Measurements from ENCODE around the gene GNE. TPM values are rescaled to one million over a fixed set of nuclear protein-coding genes. Genes with fewer than 3 reads are reported as not detected.
"Not testable (repeated sequence)": the region's sequence is repeated elsewhere in the genome, so short reads cannot be mapped to it uniquely, and the experiment has no call there.

The GNE gene
- total and polyA plus RNA-seq, 11 donors = 3.7 to 22.0 (median 11.8) TPM

DNA sequence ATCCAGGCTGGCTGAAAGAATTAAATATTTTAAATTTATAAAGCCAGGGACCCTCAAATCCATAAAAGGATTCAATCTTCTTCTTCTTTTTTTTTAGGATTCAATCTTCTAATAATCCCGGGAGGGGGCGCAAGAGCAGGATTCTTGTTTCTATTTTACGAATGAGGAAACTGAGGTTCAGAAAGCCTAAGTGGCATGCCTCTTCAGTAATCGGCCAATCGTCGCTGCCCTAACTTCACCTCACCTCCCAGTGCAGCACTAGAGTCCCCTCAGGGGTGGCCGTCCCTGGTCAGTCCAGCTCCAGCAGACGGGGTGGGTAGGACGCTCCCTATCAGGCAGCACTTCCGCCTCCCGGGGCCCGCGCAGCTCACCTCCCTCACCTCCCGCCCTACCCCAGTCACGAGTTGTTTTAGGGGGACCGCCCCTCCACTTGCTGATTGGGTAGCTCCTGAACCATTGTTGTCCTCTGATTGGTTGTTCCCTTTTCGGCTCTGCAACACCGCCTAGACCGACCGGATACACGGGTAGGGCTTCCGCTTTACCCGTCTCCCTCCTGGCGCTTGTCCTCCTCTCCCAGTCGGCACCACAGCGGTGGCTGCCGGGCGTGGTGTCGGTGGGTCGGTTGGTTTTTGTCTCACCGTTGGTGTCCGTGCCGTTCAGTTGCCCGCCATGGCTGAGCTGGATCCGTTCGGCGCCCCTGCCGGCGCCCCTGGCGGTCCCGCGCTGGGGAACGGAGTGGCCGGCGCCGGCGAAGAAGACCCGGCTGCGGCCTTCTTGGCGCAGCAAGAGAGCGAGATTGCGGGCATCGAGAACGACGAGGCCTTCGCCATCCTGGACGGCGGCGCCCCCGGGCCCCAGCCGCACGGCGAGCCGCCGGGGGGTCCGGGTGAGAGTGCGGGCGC is 67.6 kb downstream of the GNE start, which contains the start of gene CLTA:
Gene CLTA, plus strand, starts transcription at position 534 of the 902 bp plus-strand sequence. Its CDS starts 136 bp downstream, at position 670.
- Histone ChIP-seq H3K9me3 (no peaks in the 10 kb centered on the region), H3K36me3 (peaks cover 0 to 19% (median 2%) of the 10 kb centered on the region in 9 donors), H3K27ac (peak within 1 kb of the TSS; percentile 66 to 97 (median 92)), H3K4me3 (peak within 1 kb of the TSS; percentile 69 to 99 (median 88)), H3K27me3 (no peaks in the 10 kb centered on the region), H3K4me1 (peaks cover 16 to 45% (median 40%) of the 10 kb centered on the region in 12 donors)
- 0 to 1% (median 0%) methylated on average over 29 to 68 of the region's 68 CpGs for WGBS, 4 donors
- peak; percentile 62 to 92 for TF ChIP-seq POLR2A (IDR thresholded peaks at IDR 0.05)
- TF ChIP-seq CTCF (IDR thresholded peaks at IDR 0.05) = peak; percentile 12 to 70 (median 57)
- DNase-seq (peak; percentile 95 to 98 (median 98)), ATAC-seq (peak; percentile 98 to 100 (median 99))
- intact Hi-C loops (cut with DNase I) = loop anchor here in 8 of 10 donors (1.0 to 10.0 kb wide), 6 partner anchors 68 to 144 kb away; partner anchors contain the start of gene GNE (in 2 of the 8)

GRCh38 chr9:36189976-36190375 is 68.3 kb downstream of the GNE start:
- DNase-seq = no peak
- Histone ChIP-seq H3K9me3 (no peaks in the 10 kb centered on the region), H3K4me1 (peaks cover 16 to 44% (median 40%) of the 10 kb centered on the region in 12 donors), H3K4me3 (peak overlapping the region in 11 of 12 donors; percentile 69 to 99 (median 88)), H3K36me3 (peaks cover 0 to 13% (median 0%) of the 10 kb centered on the region in 9 donors), H3K27me3 (no peaks in the 10 kb centered on the region), H3K27ac (peak overlapping the region in 11 of 12 donors; percentile 87 to 97 (median 92))
- 7 to 9% (median 8%) methylated on average over 9 of the region's 9 CpGs for WGBS, 4 donors
- TF ChIP-seq CTCF (IDR thresholded peaks at IDR 0.05) (no peak), POLR2A (IDR thresholded peaks at IDR 0.05) (no peak)
- no peak for ATAC-seq
- intact Hi-C loops (cut with DNase I) = loop anchor here in 9 of 10 donors (1.0 to 10.0 kb wide), 6 partner anchors 68 to 145 kb away; partner anchors contain the start of gene GNE (in 2 of the 9)

GRCh38 chr9:36188212-36188611 is 70.0 kb downstream of the GNE start:
- no peak for DNase-seq
- no peak for ATAC-seq
- H3K9me3 ChIP-seq = no peaks in the 10 kb centered on the region
- TF ChIP-seq CTCF (IDR thresholded peaks at IDR 0.05) (no peak), POLR2A (IDR thresholded peaks at IDR 0.05) (no peak)
- no peak overlapping the region for H3K27ac ChIP-seq
- H3K4me3 ChIP-seq = no peak overlapping the region
- WGBS, 4 donors = 89 to 93% (median 90%) methylated on average over 5 of the region's 5 CpGs
- H3K36me3 ChIP-seq = no peaks in the 10 kb centered on the region
- peaks cover 12 to 27% (median 23%) of the 10 kb centered on the region in 12 donors for H3K4me1 ChIP-seq
- intact Hi-C loops (cut with DNase I) = loop anchor here in 1 of 10 donors (5.0 kb wide), 1 partner anchor 139 kb away; no protein-coding TSS in a partner anchor
- H3K27me3 ChIP-seq = no peaks in the 10 kb centered on the region

- H3K4me3 ChIP-seq = no peak overlapping the region
- intact Hi-C loops (cut with DNase I) = loop anchor here in 1 of 10 donors (5.0 kb wide), 1 partner anchor 140 kb away; no protein-coding TSS in a partner anchor
- H3K36me3 ChIP-seq = no peaks in the 10 kb centered on the region
Observed at GRCh38 chr9:36187414-36187813, 70.8 kb downstream of the GNE start.

GRCh38 chr9:36180243-36180642 is 78.0 kb downstream of the GNE start:
- WGBS, 4 donors = 83 to 92% (median 90%) methylated on average over 6 of the region's 6 CpGs
- H3K27ac ChIP-seq; DNase-seq; H3K4me3 ChIP-seq; H3K27me3 ChIP-seq; H3K9me3 ChIP-seq; H3K36me3 ChIP-seq; H3K4me1 ChIP-seq; ATAC-seq; intact Hi-C loops (cut with DNase I): not testable (repeated sequence)

More at GRCh38 chr9:36187414-36187813, 70.8 kb downstream of the GNE start:
- H3K27ac ChIP-seq = no peak overlapping the region
- no peak for ATAC-seq
- H3K9me3 ChIP-seq = no peaks in the 10 kb centered on the region
- no peaks in the 10 kb centered on the region for H3K27me3 ChIP-seq
- peaks cover 4 to 19% (median 15%) of the 10 kb centered on the region in 12 donors for H3K4me1 ChIP-seq
- TF ChIP-seq CTCF (IDR thresholded peaks at IDR 0.05) = no peak
- no peak for TF ChIP-seq POLR2A (IDR thresholded peaks at IDR 0.05)
- DNase-seq = no peak
